GM18861 (cell line): ENCODE results near the gene ATCAY.
"Not testable (repeated sequence)": the region's sequence is repeated elsewhere in the genome, so short reads cannot be mapped to it uniquely, and the experiment has no call there.

Source experiments
- ATAC-seq: cut with Tn5 transposase; IDR thresholded peaks from one replicate; pipeline ENCODE4 v1.9.1; 2021; ENCODE audit not compliant: unreplicated experiment

The ATCAY gene

DNA sequence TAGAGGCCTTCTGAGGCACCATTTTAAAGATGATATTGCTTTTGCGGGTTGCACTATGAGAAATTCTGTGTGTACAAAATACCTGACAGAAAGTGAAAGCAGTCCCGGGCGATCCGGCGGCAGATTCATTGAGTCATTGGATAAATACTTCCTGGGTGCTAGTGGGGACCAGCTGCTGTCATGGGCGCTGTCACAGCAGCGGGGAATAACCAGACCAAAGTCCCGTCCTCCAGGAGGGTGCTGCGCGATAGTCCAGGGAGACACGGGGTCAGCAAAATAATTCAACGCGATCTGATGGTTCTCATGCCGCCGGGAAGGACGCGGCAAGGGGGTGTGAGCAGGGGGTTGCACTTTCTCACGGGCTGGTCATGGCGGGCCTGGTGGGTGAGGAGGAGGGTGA is 25.2 kb upstream of the ATCAY start:
- ATAC-seq: no peak

GRCh38 chr19:3857449-3858003 is 23.0 kb upstream of the ATCAY start:
- ATAC-seq: no peak

- no peak for ATAC-seq
Measured at GRCh38 chr19:3860499-3860898, 20.0 kb upstream of the ATCAY start.

- ATAC-seq: no peak
Measured at GRCh38 chr19:3862826-3863500, 17.5 kb upstream of the ATCAY start.

- no peak for ATAC-seq
Measured at GRCh38 chr19:3863648-3864047, 16.8 kb upstream of the ATCAY start.

- no peak for ATAC-seq
Measured at GRCh38 chr19:3866910-3867638, 13.4 kb upstream of the ATCAY start.

DNA sequence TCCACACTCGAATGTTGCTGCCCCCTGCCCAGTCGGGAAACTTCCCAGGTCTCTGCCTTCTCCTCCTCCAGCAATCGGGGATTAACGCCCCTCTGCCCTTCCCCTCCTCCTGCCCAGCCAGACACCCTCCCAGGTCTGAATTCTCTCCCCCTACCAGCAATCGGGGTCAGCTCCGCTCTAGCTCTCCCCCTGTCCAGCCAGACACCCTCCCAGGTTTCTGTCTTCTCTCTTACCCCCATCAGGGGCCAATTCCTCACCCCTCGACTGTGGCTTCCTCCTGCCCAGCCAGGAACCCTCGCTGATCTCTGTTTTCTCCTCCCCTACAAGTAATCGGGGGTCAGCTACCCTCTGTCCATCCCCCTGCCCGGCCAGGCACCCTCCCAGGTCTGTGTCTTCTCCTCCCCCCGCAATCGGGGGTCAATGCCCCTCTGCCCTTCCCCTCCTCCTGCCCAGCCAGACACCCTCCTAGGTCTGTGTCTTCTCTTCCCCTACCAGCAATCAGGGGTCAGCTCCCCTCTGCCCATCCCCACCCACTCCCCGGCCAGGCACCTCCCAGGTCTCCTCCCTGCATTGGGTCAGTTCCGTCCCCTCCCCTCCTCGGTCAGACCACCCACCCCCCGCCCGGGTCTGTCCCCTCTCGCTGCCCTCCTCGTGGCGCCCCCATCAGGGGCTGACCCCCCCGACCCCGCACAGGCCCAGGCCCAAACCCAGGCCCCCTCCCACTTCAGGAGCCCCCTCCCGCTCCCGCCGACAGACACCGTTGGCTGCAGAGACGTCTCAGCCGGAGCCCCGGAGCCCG is 12.3 kb upstream of the ATCAY start:
- ATAC-seq: no peak

DNA sequence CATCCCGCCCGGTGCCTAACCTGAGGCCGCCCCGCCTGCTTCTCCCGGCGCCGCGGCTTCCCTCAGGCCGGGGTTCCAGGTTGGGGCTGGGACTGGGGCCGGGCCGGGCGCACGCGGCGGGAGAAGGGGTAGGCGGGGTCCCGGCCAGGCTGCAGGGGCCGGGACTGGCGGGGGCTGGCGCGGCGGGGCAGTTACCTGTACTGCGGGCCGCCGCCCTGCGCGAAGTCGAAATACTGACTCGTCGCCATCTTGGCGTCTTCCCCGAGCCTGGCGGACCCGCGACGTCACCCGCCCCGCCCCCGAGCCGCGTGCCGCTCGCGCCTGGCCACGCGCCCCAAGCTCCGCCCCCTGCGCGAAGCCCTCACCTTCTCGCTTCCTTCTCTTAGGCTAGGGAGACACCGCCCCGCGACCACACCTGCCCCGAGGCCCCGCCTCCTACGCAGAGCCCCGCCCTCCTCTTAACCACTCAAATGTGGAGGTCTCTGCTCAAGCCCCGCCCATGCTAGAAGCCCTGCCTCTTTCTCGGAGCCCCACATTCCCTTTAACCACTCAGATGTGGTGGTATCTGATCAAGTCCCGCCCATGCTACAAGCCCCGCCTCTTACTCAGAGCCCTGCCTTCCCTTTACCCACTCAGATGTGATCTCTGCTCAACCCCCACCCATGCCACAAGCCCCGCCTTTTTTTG is 11.6 kb upstream of the ATCAY start, which contains the start of gene ZFR2:
Gene ZFR2 (minus strand): TSS at position 269 of the 687 bp plus-strand sequence. CDS start 21 bp downstream, at position 248.
- ATAC-seq: no peak

GRCh38 chr19:3873151-3873550 is 7.3 kb upstream of the ATCAY start:
- ATAC-seq: no peak

- ATAC-seq: not testable (repeated sequence)
Measured at GRCh38 chr19:3874695-3875094, 5.8 kb upstream of the ATCAY start.

DNA sequence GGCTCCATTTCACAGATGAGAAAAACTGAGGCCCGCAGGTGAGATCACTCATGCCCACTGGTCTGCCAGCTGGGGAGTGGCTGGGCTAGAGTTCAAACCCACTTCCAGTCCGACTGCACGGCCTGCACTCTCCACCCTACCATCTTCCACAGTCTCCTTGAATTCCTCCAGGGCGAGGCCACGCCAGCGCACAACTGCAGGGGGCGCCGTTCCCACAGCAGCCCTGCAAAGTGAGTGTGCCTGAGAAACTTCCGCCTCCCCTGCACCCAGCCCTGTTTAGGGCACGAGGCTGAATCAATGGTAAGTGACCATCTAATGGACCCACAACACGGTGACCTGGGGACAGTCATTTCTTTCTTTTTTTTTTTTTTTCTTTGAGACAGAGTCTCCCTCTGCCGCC is 829 bp upstream of the ATCAY start:
- ATAC-seq: no peak

- no peak for ATAC-seq
Measured at GRCh38 chr19:3881272-3882040, 971 bp downstream of the ATCAY start.

GRCh38 chr19:3882041-3882384 is 1.5 kb downstream of the ATCAY start:
- ATAC-seq: no peak

- no peak for ATAC-seq
Measured at GRCh38 chr19:3890591-3890990, 10.1 kb downstream of the ATCAY start.

- no peak for ATAC-seq
Measured at GRCh38 chr19:3893509-3894179, 13.2 kb downstream of the ATCAY start.

DNA sequence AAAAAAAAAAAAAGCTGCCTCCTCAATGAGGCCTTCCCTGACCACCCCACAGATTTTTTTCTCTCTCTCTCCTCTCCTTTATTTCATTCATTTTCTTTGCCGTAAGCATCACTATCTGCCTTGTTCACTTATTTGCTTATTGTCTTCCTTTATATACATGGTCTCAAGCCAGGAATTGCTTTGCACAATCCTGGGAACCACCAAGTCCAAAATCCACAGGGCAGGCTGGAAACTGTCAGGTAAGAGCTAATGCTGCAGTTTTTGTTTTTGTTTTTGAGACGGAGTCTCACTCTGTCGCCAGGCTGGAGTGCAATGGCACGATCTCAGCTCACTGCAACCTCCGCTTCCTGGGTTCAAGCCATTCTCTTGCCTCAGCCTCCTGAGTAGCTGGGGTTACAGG is 14.5 kb downstream of the ATCAY start:
- not testable (repeated sequence) for ATAC-seq

DNA sequence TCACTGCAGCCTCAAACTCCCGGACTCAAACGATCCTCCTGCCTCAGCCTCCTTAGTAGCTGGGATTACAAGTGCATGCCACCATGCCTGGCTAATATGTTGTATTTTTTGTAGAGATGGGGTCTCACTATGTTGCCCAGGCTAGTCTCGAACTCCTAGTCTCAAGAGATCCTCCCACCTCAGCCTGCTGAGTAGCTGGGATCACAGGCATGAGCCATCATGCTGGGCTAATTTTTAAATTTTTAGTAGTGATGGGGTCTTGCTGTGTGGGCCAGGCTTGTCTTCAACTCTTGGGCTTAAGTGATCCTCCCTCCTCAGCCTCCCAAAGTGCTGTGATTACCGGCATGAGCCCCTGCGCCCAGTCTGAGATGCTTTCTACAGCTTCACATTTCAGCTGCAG is 15.3 kb downstream of the ATCAY start:
- ATAC-seq: no peak

- no peak for ATAC-seq
Measured at GRCh38 chr19:3897936-3898335, 17.5 kb downstream of the ATCAY start.

GRCh38 chr19:3898426-3898825 is 17.9 kb downstream of the ATCAY start:
- no peak for ATAC-seq
